GM12878 (cell line): ENCODE data around the gene CTSW. TPM values are rescaled to one million over a fixed set of nuclear protein-coding genes. Genes with fewer than 3 reads are reported as not detected.

ENCODE experiments used
- ATAC-seq: fragments of 200-7000 bp; cut with Tn5 transposase; 3 replicates; pipeline ENCODE4 v1.9.1; 2020; ENCODE audit warnings: mild to moderate bottlenecking, moderate library complexity
- BruUV-seq: library from RNA; stranded (reverse); fragments of 400-500 nt; replicated peaks from 2 replicates; lab custom pipeline; 2021; lab: Mats Ljungman, UMichigan
- CTCF ChIA-PET: fragments of 300-600 bp; sonication (Branson Sonifier 250); formaldehyde crosslinking; extraction: SDS; loops from one replicate; lab custom pipeline; 2021; ENCODE audit warnings: inconsistent platforms; lab: Yijun Ruan, JAX
- POLR2A ChIA-PET: fragments of 350-600 bp; formaldehyde crosslinking; extraction: SDS; loops from one replicate; lab custom pipeline; 2021; ENCODE audit warnings: inconsistent platforms; lab: Charles Lee
- RAD21 ChIA-PET: fragments of 300-600 bp; sonication (Branson Sonifier 250); formaldehyde crosslinking; loops from one replicate; lab custom pipeline; 2023; ENCODE audit warnings: antibody characterized with exemption; ENCODE audit not compliant: unreplicated experiment; lab: Charles Lee
- SMC1A ChIA-PET: fragments of 300-600 bp; sonication (Branson Sonifier 250); formaldehyde crosslinking; loops from one replicate; lab custom pipeline; 2023; ENCODE audit not compliant: unreplicated experiment, uncharacterized antibody; lab: Charles Lee
- DNase-seq: peaks from one replicate; pipeline ENCODE4 v3.0.0-alpha.2; 2011; ENCODE audit warnings: low read depth, low spot score
- FAIRE-seq: peaks from 3 replicates; lab custom pipeline; 2011; peaks lifted over from hg19 to GRCh38; lab: Jason Lieb, UNC
- H2AFZ ChIP-seq: 2 replicates; pipeline ENCODE4 v1.6.0; 2011; ENCODE audit warnings: low read depth, low read length, control low read depth; ENCODE audit not compliant: control insufficient read depth
- H3K27ac ChIP-seq: 2 replicates; pipeline ENCODE4 v1.5.1; 2011; ENCODE audit warnings: control low read depth; ENCODE audit not compliant: control insufficient read depth, insufficient read depth
- H3K27me3 ChIP-seq, 2 experiments: replicated peaks in 1 of 2; 2 replicates each; pipeline versions ENCODE4 v1.6.0 to v1.6.1; 2011; ENCODE audit warnings: low read length in 1 of 2; ENCODE audit not compliant: control insufficient read depth in 2 of 2, insufficient read depth in 2 of 2
- H3K36me3 ChIP-seq, 2 experiments: 2 replicates each; pipeline ENCODE4 v1.5.1; 2011; ENCODE audit warnings: low read length in 1 of 2; ENCODE audit not compliant: control insufficient read depth in 2 of 2, insufficient read depth in 2 of 2
- H3K4me1 ChIP-seq: 2 replicates; pipeline ENCODE4 v1.6.1; 2011; ENCODE audit warnings: mild to moderate bottlenecking, low read length, moderate library complexity, mixed read lengths; ENCODE audit not compliant: control insufficient read depth, insufficient read depth
- H3K4me2 ChIP-seq: 2 replicates; pipeline ENCODE4 v1.6.0; 2011; ENCODE audit warnings: control low read depth; ENCODE audit not compliant: control insufficient read depth, insufficient read depth
- H3K4me3 ChIP-seq: fragments of 200-600 bp; sonication (generic); 2 replicates; pipeline ENCODE4 v1.5.1; 2016
- H3K79me2 ChIP-seq: 2 replicates; pipeline ENCODE4 v1.6.0; 2011; ENCODE audit warnings: low read length; ENCODE audit not compliant: control insufficient read depth, insufficient read depth
- H3K9ac ChIP-seq: 2 replicates; pipeline ENCODE4 v1.8.0; 2011; ENCODE audit warnings: low read length, control low read depth, mixed read lengths; ENCODE audit not compliant: control insufficient read depth, insufficient read depth
- H3K9me3 ChIP-seq: replicated peaks from 3 replicates; pipeline ENCODE4 v1.5.1; 2011; ENCODE audit warnings: mild to moderate bottlenecking, low read length; ENCODE audit not compliant: control insufficient read depth, insufficient read depth
- H4K20me1 ChIP-seq: 2 replicates; pipeline ENCODE4 v1.6.0; 2011; ENCODE audit not compliant: control insufficient read depth, insufficient read depth
- ATF2 ChIP-seq: IDR thresholded peaks from 2 replicates; pipeline ENCODE4 v1.6.1; 2012; ENCODE audit warnings: low read length, inconsistent platforms
- BACH1 ChIP-seq: fragments of 450-650 bp; IDR thresholded peaks from 2 replicates; pipeline ENCODE4 v1.6.1; 2017; ENCODE audit warnings: mild to moderate bottlenecking, borderline replicate concordance
- CUX1 ChIP-seq: IDR thresholded peaks from 2 replicates; pipeline ENCODE4 v1.6.1; 2012; ENCODE audit warnings: improper control_type of control experiment, low read depth, low read length; ENCODE audit not compliant: insufficient replicate concordance
- FOXM1 ChIP-seq: IDR thresholded peaks from 2 replicates; pipeline ENCODE4 v1.6.1; 2012; ENCODE audit warnings: low read depth, mild to moderate bottlenecking, inconsistent platforms, low read length, moderate library complexity
- PML ChIP-seq: IDR thresholded peaks from 2 replicates; pipeline ENCODE4 v1.6.1; 2012; ENCODE audit warnings: low read length, inconsistent platforms
- REST ChIP-seq: IDR thresholded peaks from 2 replicates; pipeline ENCODE4 v1.6.1; 2012; ENCODE audit warnings: mild to moderate bottlenecking, low read depth, low read length
- SRF ChIP-seq, 2 experiments: IDR thresholded peaks; 2 replicates each; pipeline ENCODE4 v1.6.1; 2011; ENCODE audit warnings: low read depth in 2 of 2, low read length in 2 of 2, mild to moderate bottlenecking in 1 of 2, moderate library complexity in 1 of 2
- ZZZ3 ChIP-seq: IDR thresholded peaks from 2 replicates; pipeline ENCODE4 v1.6.1; 2011; ENCODE audit warnings: low read depth; ENCODE audit not compliant: control insufficient read depth, insufficient read length
- WGBS: methylation state at CpG from one replicate; pipeline ENCODE4 v1.1.6; 2016; ENCODE audit warnings: low lambda C conversion rate; ENCODE audit not compliant: insufficient replicate concordance, insufficient coverage; ENCODE audit errors: missing lambda C conversion rate; 5-methylcytosine and 5-hydroxymethylcytosine counted together
- in situ Hi-C: fragments of 300-500 bp; cut with MboI; formaldehyde crosslinking; loops from 9 replicates; pipeline ENCODE4 v1.14.3; 2018; ENCODE audit warnings: mixed read lengths
- intact Hi-C: fragments of 100-400 bp; cut with micrococcal nuclease; formaldehyde crosslinking; loops from one replicate; pipeline ENCODE4 v1.14.2; 2022; ENCODE audit not compliant: unreplicated experiment
- polyA plus RNA-seq, 11 experiments: library from polyadenylated mRNA; depleted of rRNA in 4 of 11; unstranded in 6 of 11; stranded (reverse) in 5 of 11; fragments of >200 nt; fragmentation: Nextera tagmentation in 4 of 11; fragmentation: Illumina TruSeq in 1 of 11; extraction: Ambion mirVana in 4 of 11; extraction: Trizol in 1 of 11; gene quantifications; 1 replicate in 1 of 11; 2 replicates in 10 of 11; pipeline versions ENCODE4 v1.2.1 to v1.2.3, GENCODE V29; 2011 to 2016; ENCODE audit warnings: inconsistent platforms in 2 of 11, missing spikeins in 2 of 11, low read depth in 1 of 11
- total RNA-seq, 4 experiments: library from RNA; depleted of rRNA in 3 of 4; stranded (reverse); fragments of >200 nt in 3 of 4; fragmentation: Illumina TruSeq in 1 of 4; extraction: Trizol in 1 of 4; gene quantifications; 2 replicates each; pipeline versions ENCODE4 v1.2.1 to v1.2.3, GENCODE V29; 2013 to 2021

Gene CTSW
- total and polyA plus RNA-seq, 10 of the 15 experiments (the other 5 are each of a cell fraction or from before 2014, with no cell fraction given): 0.53 to 12.0 (median 1.7) TPM

- Histone ChIP-seq H3K9ac (peak overlapping the region; percentile 99), H3K36me3 (no peaks in the 10 kb centered on the region; a peak in 2 of 4 replicates), H3K4me2 (peak overlapping the region; percentile 87), H3K79me2 (peaks cover 34% of the 10 kb centered on the region), H3K4me3 (peak overlapping the region; percentile 82), H3K27ac (peak overlapping the region; percentile 91), H3K9me3 (no peaks in the 10 kb centered on the region), H2AFZ (no peak overlapping the region), H3K27me3 (no peaks in the 10 kb centered on the region), H4K20me1 (no peaks in the 10 kb centered on the region), H3K4me1 (peaks cover 30% of the 10 kb centered on the region)
- 92% methylated on average over 35 of the region's 35 CpGs for WGBS
- in situ Hi-C loops (no loop called here), intact Hi-C loops (loop anchor here (2.0 kb wide), 1 partner anchor 43 kb away; the partner anchor contains the start of gene SART1)
- no TSS peak for BruUV-seq
- DNase-seq: no peak
- ATAC-seq: no peak
- RAD21 ChIA-PET: interaction anchor here (1.0 to 1.1 kb wide), 3 partner anchors 24 to 58 kb away, joined by 3 to 4 read pairs (median 4); partner anchors contain the start of genes CCDC85B and MUS81
- SMC1A ChIA-PET: interaction anchor here (0.7 to 1.7 kb wide), 3 partner anchors 19 to 28 kb away, joined by 3 to 6 read pairs (median 5); no protein-coding TSS in a partner anchor
- no peak for FAIRE-seq
- CTCF ChIA-PET: interaction anchor here (0.7 to 2.1 kb wide), 9 partner anchors 11 to 206 kb away, joined by 3 to 9 read pairs (median 4); partner anchors contain the start of genes CCDC85B and KAT5
- POLR2A ChIA-PET: interaction anchor here (0.6 to 2.5 kb wide), 8 partner anchors 16 to 351 kb away, joined by 3 to 17 read pairs (median 6); partner anchors contain the start of genes CCDC85B, FIBP and FOSL1
- TF ChIP-seq SRF (IDR thresholded peaks at IDR 0.05; ENCODE audit: low read depth in 2 of 2, low read length in 2 of 2) (0 out of 4 replicates have a peak, but pooled peaks of 1 of the 2 experiments have one; percentile 3), ZZZ3 (no peak), REST (no peak), ATF2 (no peak), BACH1 (no peak), CUX1 (no peak), FOXM1 (no peak), PML (no peak)
Observed at GRCh38 chr11:65917434-65918210, 38.0 kb downstream of the CTSW start.
